ENCODE measurements around the gene ZNF33B.

GRCh38 chr10:42578019-42578418 is 60.4 kb downstream of the ZNF33B start:
- TF ChIP-seq CTCF (IDR thresholded peaks at IDR 0.05; ENCODE audit: low read depth, low read length, poor library complexity, severe bottlenecking) = no peak
- no peak for TF ChIP-seq EZH2phosphoT487 (IDR thresholded peaks at IDR 0.05; ENCODE audit: borderline replicate concordance, low read length)

Data from DOHH2 (cell line).